ENCODE measurements around the gene KLK11. TPM values are rescaled to one million over a fixed set of nuclear protein-coding genes. Genes with fewer than 3 reads are reported as not detected.

Gene KLK11
- total and polyA plus RNA-seq, 4 donors: 0.07 to 0.25 TPM; not detected in 2

GRCh38 chr19:50982186-50982585, 44.2 kb downstream of the KLK11 start:
- no peak overlapping the region for H3K9ac ChIP-seq (ENCODE audit: low read depth in 1 of 2, low read length in 2 of 2)
- WGBS: 81% methylated on average over 4 of the region's 4 CpGs
- no peak for DNase-seq (ENCODE audit: low spot score)
- TF ChIP-seq EGR1 (IDR thresholded peaks at IDR 0.05; ENCODE audit: low read depth in 2 of 2): no peak
- no peak for TF ChIP-seq RAD21 (IDR thresholded peaks at IDR 0.05)
- no peak for TF ChIP-seq ZBTB33 (IDR thresholded peaks at IDR 0.05)
- TF ChIP-seq RXRA (IDR thresholded peaks at IDR 0.05): no peak
- TF ChIP-seq NR2F2 (IDR thresholded peaks at IDR 0.05): no peak
- no peak for TF ChIP-seq HNF4A (conservative IDR thresholded peaks at IDR 0.05)
- no peak for TF ChIP-seq TAF1 (conservative IDR thresholded peaks at IDR 0.05)
- TF ChIP-seq SP1 (IDR thresholded peaks at IDR 0.05): no peak
- TF ChIP-seq FOXA2 (IDR thresholded peaks at IDR 0.05): no peak
- no peak for TF ChIP-seq CTCF (IDR thresholded peaks at IDR 0.05; ENCODE audit: low read depth, low read length, missing input control)
- TF ChIP-seq GABPA (IDR thresholded peaks at IDR 0.05 in 1 of 2, conservative IDR thresholded peaks at IDR 0.05 in 1 of 2): no peak
- no peak for TF ChIP-seq REST (IDR thresholded peaks at IDR 0.05)
- no peak for TF ChIP-seq YY1 (IDR thresholded peaks at IDR 0.05)
- no peaks in the 10 kb centered on the region for H3K4me1 ChIP-seq (ENCODE audit: control insufficient read depth in 4 of 4, insufficient read depth in 4 of 4, low read length in 3 of 4)
- no peak overlapping the region for H3K4me3 ChIP-seq (ENCODE audit: low read depth in 1 of 3, low read length in 3 of 3)
- H3K36me3 ChIP-seq (ENCODE audit: control insufficient read depth in 4 of 4, insufficient read depth in 3 of 4, low read depth in 1 of 4, low read length in 3 of 4): no peaks in the 10 kb centered on the region
- H3K27me3 ChIP-seq (ENCODE audit: control insufficient read depth in 4 of 4, insufficient read depth in 4 of 4, low read length in 3 of 4): peaks cover 0 to 8% (median 5%) of the 10 kb centered on the region in 4 donors
- H3K9me3 ChIP-seq (ENCODE audit: control insufficient read depth in 4 of 4, low read length in 3 of 4): no peaks in the 10 kb centered on the region
- no peak overlapping the region for H3K27ac ChIP-seq (ENCODE audit: low read depth in 1 of 2, low read length in 2 of 2)

- peaks cover 0 to 7% (median 4%) of the 10 kb centered on the region in 4 donors for H3K27me3 ChIP-seq (ENCODE audit: control insufficient read depth in 4 of 4, insufficient read depth in 4 of 4, low read length in 3 of 4)
- H3K4me1 ChIP-seq (ENCODE audit: control insufficient read depth in 4 of 4, insufficient read depth in 4 of 4, low read length in 3 of 4): no peaks in the 10 kb centered on the region
- H3K4me3 ChIP-seq (ENCODE audit: low read depth in 1 of 3, low read length in 3 of 3): no peak overlapping the region
- WGBS: 60% methylated on average over 11 of the region's 11 CpGs
- no peak for DNase-seq (ENCODE audit: low spot score)
- no peak overlapping the region for H3K9ac ChIP-seq (ENCODE audit: low read depth in 1 of 2, low read length in 2 of 2)
- no peak for TF ChIP-seq FOXA2 (IDR thresholded peaks at IDR 0.05)
- TF ChIP-seq GABPA (IDR thresholded peaks at IDR 0.05 in 1 of 2, conservative IDR thresholded peaks at IDR 0.05 in 1 of 2): no peak
- TF ChIP-seq SP1 (IDR thresholded peaks at IDR 0.05): no peak
- TF ChIP-seq ZBTB33 (IDR thresholded peaks at IDR 0.05): no peak
- no peak for TF ChIP-seq REST (IDR thresholded peaks at IDR 0.05)
- TF ChIP-seq YY1 (IDR thresholded peaks at IDR 0.05): no peak
- no peak for TF ChIP-seq HNF4A (conservative IDR thresholded peaks at IDR 0.05)
- H3K9me3 ChIP-seq (ENCODE audit: control insufficient read depth in 4 of 4, low read length in 3 of 4): no peaks in the 10 kb centered on the region
- H3K36me3 ChIP-seq (ENCODE audit: control insufficient read depth in 4 of 4, insufficient read depth in 3 of 4, low read depth in 1 of 4, low read length in 3 of 4): no peaks in the 10 kb centered on the region
- no peak overlapping the region for H3K27ac ChIP-seq (ENCODE audit: low read depth in 1 of 2, low read length in 2 of 2)
Observed at GRCh38 chr19:50981587-50982146, 44.7 kb downstream of the KLK11 start.

Measured in liver (tissue), 9 donors.